ENCODE measurements around the gene PSMB11.
"Not testable (repeated sequence)": the region's sequence is repeated elsewhere in the genome, so short reads cannot be mapped to it uniquely, and the experiment has no call there.

Gene PSMB11

GRCh38 chr14:23008831-23009230 lies 33.2 kb upstream of the PSMB11 start:
- no peak for DNase-seq (ENCODE audit: extremely low read depth, low read depth)
- TF ChIP-seq CTCF (IDR thresholded peaks at IDR 0.05; ENCODE audit: low read depth, low read length) = no peak

DNA sequence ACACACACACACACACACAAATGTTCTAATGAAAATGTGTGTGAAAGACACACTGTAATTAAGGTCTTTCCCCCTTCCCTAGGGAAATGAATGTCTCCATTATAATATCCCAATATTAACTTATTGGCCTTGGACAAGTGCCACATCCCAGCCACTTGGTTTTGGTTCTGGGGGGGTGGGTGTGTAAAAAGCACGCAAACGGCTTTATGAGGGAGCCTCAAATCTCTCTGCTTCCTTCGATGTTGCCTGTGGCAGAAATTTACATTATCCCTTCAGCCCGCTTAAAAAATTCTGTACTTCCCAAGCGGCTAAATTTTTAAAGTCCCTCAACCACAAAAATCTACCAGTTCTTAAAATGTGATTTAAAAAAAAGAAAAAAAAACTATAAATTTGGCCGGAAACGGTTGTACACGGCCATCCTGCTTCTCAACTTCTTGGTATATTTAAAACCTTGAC lies 32.5 kb upstream of the PSMB11 start:
- no peak for DNase-seq (ENCODE audit: extremely low read depth, low read depth)
- no peak for TF ChIP-seq CTCF (IDR thresholded peaks at IDR 0.05; ENCODE audit: low read depth, low read length)

- TF ChIP-seq CTCF (IDR thresholded peaks at IDR 0.05; ENCODE audit: low read depth, low read length) = no peak
Measured at GRCh38 chr14:23009939-23010726, 31.9 kb upstream of the PSMB11 start, which contains the start of gene C14orf93. Gene C14orf93 (minus strand): TSS chr14:23010143. CDS start chr14:22999023, 11,120 bp downstream.

GRCh38 chr14:23013054-23013748 lies 28.8 kb upstream of the PSMB11 start:
- no peak for DNase-seq (ENCODE audit: extremely low read depth, low read depth)
- TF ChIP-seq CTCF (IDR thresholded peaks at IDR 0.05; ENCODE audit: low read depth, low read length) = no peak

More at GRCh38 chr14:23009939-23010726, 31.9 kb upstream of the PSMB11 start, which contains the start of gene C14orf93:
- no peak for DNase-seq (ENCODE audit: extremely low read depth, low read depth)

GRCh38 chr14:23013749-23014054 lies 28.3 kb upstream of the PSMB11 start:
- DNase-seq (ENCODE audit: extremely low read depth, low read depth) = not testable (repeated sequence)

DNA sequence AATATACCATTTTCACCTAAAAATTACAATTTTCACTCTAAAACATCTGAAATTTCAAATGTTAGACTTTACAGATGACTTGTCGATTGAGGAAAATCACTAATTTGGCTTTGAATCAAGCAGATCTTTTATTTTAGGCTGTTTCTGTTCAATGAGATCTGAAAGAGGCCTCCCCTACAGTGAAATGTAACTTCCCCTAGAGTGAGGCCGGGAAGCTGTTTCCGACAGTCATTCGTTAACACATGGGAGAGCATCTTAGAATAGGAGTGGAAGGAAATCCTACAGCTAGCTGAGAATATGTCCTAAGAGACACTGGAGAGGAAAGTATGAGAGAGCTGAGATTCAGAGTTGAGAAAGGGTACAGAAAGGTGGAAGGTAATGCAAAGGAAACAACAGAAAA lies 26.4 kb upstream of the PSMB11 start:
- TF ChIP-seq CTCF (IDR thresholded peaks at IDR 0.05; ENCODE audit: low read depth, low read length) = no peak
- DNase-seq (ENCODE audit: extremely low read depth, low read depth) = no peak

GRCh38 chr14:23017091-23017490 lies 24.9 kb upstream of the PSMB11 start:
- no peak for TF ChIP-seq CTCF (IDR thresholded peaks at IDR 0.05; ENCODE audit: low read depth, low read length)
- DNase-seq (ENCODE audit: extremely low read depth, low read depth) = no peak
